B cell (primary cell): Measurements from ENCODE around the gene STIM1. TPM values are rescaled to one million over a fixed set of nuclear protein-coding genes. Genes with fewer than 3 reads are reported as not detected.

Experiments used
- ATAC-seq: fragments of 200-7000 bp; cut with Tn5 transposase; one replicate; pipeline ENCODE4 v1.10.0; 2021; ENCODE audit warnings: low read depth, mild to moderate bottlenecking, moderate number of reproducible peaks, moderate library complexity
- CTCF ChIA-PET: fragments of 350-600 bp; sonication (Branson Sonifier 250); formaldehyde crosslinking; loops from one replicate; lab custom pipeline; 2021; ENCODE audit warnings: antibody characterized with exemption, inconsistent platforms; lab: Charles Lee
- POLR2A ChIA-PET: fragments of 350-600 bp; sonication (Branson Sonifier 250); formaldehyde crosslinking; loops from one replicate; lab custom pipeline; 2021; ENCODE audit warnings: antibody characterized with exemption; lab: Charles Lee
- DNase-seq: peaks from one replicate; pipeline ENCODE4 v3.0.0; 2013
- H2AFZ ChIP-seq: 2 replicates; pipeline ENCODE4 v1.6.1; 2012; ENCODE audit warnings: mild to moderate bottlenecking, low read depth, low read length; ENCODE audit not compliant: insufficient read depth, poor library complexity, severe bottlenecking
- H3K27ac ChIP-seq, 2 donors: 1 replicate in 1 of 2; 2 replicates in 1 of 2; pipeline ENCODE4 v1.5.1; 2012 to 2013; ENCODE audit warnings: low read length in 2 of 2, mild to moderate bottlenecking in 2 of 2, moderate library complexity in 1 of 2
- H3K27me3 ChIP-seq, 4 experiments: fragments of 200-600 bp in 1 of 4; sonication (generic) in 1 of 4; replicated peaks in 1 of 4; 1 replicate in 2 of 4; 2 replicates in 2 of 4; pipeline versions ENCODE4 v1.6.1 to v1.7.0; 2013 to 2016; ENCODE audit warnings: low read length in 3 of 4, mild to moderate bottlenecking in 2 of 4, mixed read lengths in 1 of 4, moderate library complexity in 1 of 4; ENCODE audit not compliant: insufficient read depth in 4 of 4, control insufficient read depth in 3 of 4; ENCODE audit errors: control extremely low read depth in 1 of 4
- H3K36me3 ChIP-seq, 2 experiments: replicated peaks in 1 of 2; 1 replicate in 1 of 2; 2 replicates in 1 of 2; pipeline versions ENCODE4 v1.6.1 to v1.7.1; 2013; ENCODE audit warnings: low read length in 1 of 2; ENCODE audit not compliant: insufficient read depth in 2 of 2, control insufficient read depth in 1 of 2; ENCODE audit errors: control extremely low read depth in 1 of 2, extremely low read depth in 1 of 2
- H3K4me1 ChIP-seq, 2 donors: fragments of 200-600 bp in 1 of 2; sonication (generic) in 1 of 2; 1 replicate in 1 of 2; 2 replicates in 1 of 2; pipeline versions ENCODE4 v1.5.1 to v1.6.1; 2013 to 2017; ENCODE audit warnings: low read length in 2 of 2; ENCODE audit not compliant: control insufficient read depth in 2 of 2, insufficient read depth in 2 of 2
- H3K4me2 ChIP-seq: replicated peaks from 2 replicates; pipeline ENCODE3; 2012; ENCODE audit warnings: mild to moderate bottlenecking, low read depth, low read length; ENCODE audit not compliant: poor library complexity, severe bottlenecking
- H3K4me3 ChIP-seq, 5 experiments: fragments of 200-600 bp in 1 of 5; sonication (generic) in 1 of 5; 1 replicate in 3 of 5; 2 replicates in 2 of 5; pipeline versions ENCODE4 v1.5.1 to v1.7.0; 2011 to 2016; ENCODE audit warnings: low read length in 4 of 5, mild to moderate bottlenecking in 4 of 5, low read depth in 2 of 5, control low read depth in 1 of 5, moderate library complexity in 1 of 5; ENCODE audit not compliant: insufficient read depth in 1 of 5; ENCODE audit errors: control extremely low read depth in 1 of 5, extremely low read depth in 1 of 5
- H3K79me2 ChIP-seq: fragments of 200-600 bp; sonication (generic); one replicate; pipeline ENCODE4 v1.6.0; 2016; ENCODE audit warnings: low read length; ENCODE audit not compliant: control insufficient read depth, insufficient read depth
- H3K9ac ChIP-seq: fragments of 200-600 bp; sonication (generic); 2 replicates; pipeline ENCODE4 v1.6.1; 2017; ENCODE audit warnings: mild to moderate bottlenecking, low read length, moderate library complexity
- H3K9me3 ChIP-seq, 3 donors: one replicate each; pipeline versions ENCODE4 v1.6.1 to v1.7.1; 2013; ENCODE audit warnings: low read length in 2 of 3; ENCODE audit not compliant: control insufficient read depth in 2 of 3, insufficient read depth in 1 of 3; ENCODE audit errors: control extremely low read depth in 1 of 3
- H4K20me1 ChIP-seq: 2 replicates; pipeline ENCODE4 v1.6.0; 2012; ENCODE audit warnings: mild to moderate bottlenecking, low read length; ENCODE audit not compliant: insufficient read depth, control insufficient read depth, poor library complexity, severe bottlenecking
- H3K27ac Mint-ChIP-seq: one replicate; pipeline ENCODE4 v1.8.0; 2021; ENCODE audit warnings: mixed read lengths
- H3K27me3 Mint-ChIP-seq: one replicate; pipeline ENCODE4 v1.8.0; 2021; ENCODE audit warnings: mixed read lengths
- H3K4me1 Mint-ChIP-seq: one replicate; pipeline ENCODE4 v1.8.0; 2021; ENCODE audit warnings: mixed read lengths
- H3K4me3 Mint-ChIP-seq: one replicate; pipeline ENCODE4 v1.8.0; 2021; ENCODE audit warnings: mixed read lengths
- H3K9me3 Mint-ChIP-seq: one replicate; pipeline ENCODE4 v1.8.0; 2022; ENCODE audit warnings: mixed read lengths; ENCODE audit not compliant: insufficient read depth
- CTCF ChIP-seq: fragments of 200-600 bp; IDR thresholded peaks from one replicate; pipeline ENCODE4 v1.8.0; 2022; ENCODE audit warnings: antibody characterized with exemption, mild to moderate bottlenecking
- EZH2 ChIP-seq: IDR thresholded peaks from 2 replicates; pipeline ENCODE4 v1.6.1; 2012; ENCODE audit warnings: borderline replicate concordance, low read depth, mild to moderate bottlenecking, moderate library complexity, low read length; ENCODE audit not compliant: insufficient read depth, poor library complexity, severe bottlenecking
- WGBS: methylation state at CpG from one replicate; pipeline ENCODE4 v1.1.5; 2013; ENCODE audit warnings: missing lambda C conversion rate; ENCODE audit not compliant: insufficient coverage; 5-methylcytosine and 5-hydroxymethylcytosine counted together
- intact Hi-C: fragments of 100-400 bp; cut with micrococcal nuclease; formaldehyde crosslinking; loops from one replicate; pipeline ENCODE4 v1.10.0; 2022
- polyA plus RNA-seq: library from polyadenylated mRNA; depleted of rRNA; stranded (reverse); fragments of >200 nt; gene quantifications from 2 replicates; pipeline ENCODE4 v1.2.3, GENCODE V29; 2012
- total RNA-seq, 2 donors: library from RNA; stranded (reverse); fragments of 120-200 nt in 1 of 2; gene quantifications; 1 replicate in 1 of 2; 2 replicates in 1 of 2; pipeline versions ENCODE4 v1.2.3 to v1.2.4, GENCODE V29; 2013 to 2022

STIM1 gene
- total and polyA plus RNA-seq, 2 donors (not counting 1 experiment from before 2014, with no cell fraction given) = 59.4 to 76.7 TPM

GRCh38 chr11:3808861-3809623 lies 46.4 kb upstream of the STIM1 start:
- H3K4me2 ChIP-seq = peak overlapping the region; percentile 98
- 40% methylated on average over 2 of the region's 5 CpGs for WGBS
- Mint-ChIP-seq H3K27me3 (no peaks in the 10 kb centered on the region), H3K4me1 (peaks cover 11% of the 10 kb centered on the region), H3K9me3 (no peaks in the 10 kb centered on the region), H3K4me3 (peak overlapping the region; percentile 98), H3K27ac (peak overlapping the region; percentile 74)
- ChIA-PET CTCF (interaction anchor here (0.6 to 8.7 kb wide), 34 partner anchors 9 to 264 kb away, joined by 3 to 85 read pairs (median 4); partner anchors contain the start of genes NUP98, RHOG and STIM1), POLR2A (interaction anchor here (0.6 to 2.6 kb wide), 4 partner anchors 11 to 263 kb away, joined by 3 to 19 read pairs (median 3); partner anchors contain the start of gene RHOG)
- H4K20me1 ChIP-seq = no peaks in the 10 kb centered on the region
- DNase-seq (peak; percentile 74), ATAC-seq (peak; percentile 75)
- peak overlapping the region; percentile 97 for H2AFZ ChIP-seq
- H3K27ac ChIP-seq = peak overlapping the region in 1 of 2 donors; percentile 59
- H3K27me3 ChIP-seq = no peaks in the 10 kb centered on the region
- intact Hi-C loops = loop anchor here (1.0 to 5.0 kb wide), 4 partner anchors 12 to 47 kb away; partner anchors contain the start of gene NUP98
- no peaks in the 10 kb centered on the region for H3K9me3 ChIP-seq
- H3K36me3 ChIP-seq = no peaks in the 10 kb centered on the region
- TF ChIP-seq CTCF (peak; percentile 71), EZH2 (no peak)
- H3K4me3 ChIP-seq = peak overlapping the region; percentile 91 to 99 (median 96)
- peak overlapping the region; percentile 90 for H3K9ac ChIP-seq
- H3K4me1 ChIP-seq = peaks cover 6 to 17% of the 10 kb centered on the region in 2 donors
- peaks cover 9% of the 10 kb centered on the region for H3K79me2 ChIP-seq

- Histone ChIP-seq H3K9ac (no peak overlapping the region), H2AFZ (no peak overlapping the region), H3K27me3 (no peaks in the 10 kb centered on the region), H4K20me1 (no peaks in the 10 kb centered on the region), H3K36me3 (no peaks in the 10 kb centered on the region), H3K4me2 (no peak overlapping the region), H3K27ac (no peak overlapping the region), H3K9me3 (no peaks in the 10 kb centered on the region), H3K79me2 (peaks cover 9% of the 10 kb centered on the region), H3K4me3 (no peak overlapping the region), H3K4me1 (peaks cover 6 to 17% of the 10 kb centered on the region in 2 donors)
- Mint-ChIP-seq H3K27ac (no peak overlapping the region), H3K9me3 (no peaks in the 10 kb centered on the region), H3K4me1 (peaks cover 11% of the 10 kb centered on the region), H3K4me3 (no peak overlapping the region), H3K27me3 (no peaks in the 10 kb centered on the region)
- WGBS = 100% methylated on average over 1 of the region's 1 CpG
- ChIA-PET POLR2A (interaction anchor here (1.0 to 2.6 kb wide), 2 partner anchors 31 to 263 kb away, joined by 3 to 19 read pairs; partner anchors contain the start of gene RHOG), CTCF (interaction anchor here (0.9 to 8.7 kb wide), 20 partner anchors 8 to 264 kb away, joined by 3 to 85 read pairs (median 4); partner anchors contain the start of genes NUP98, RHOG and STIM1)
- DNase-seq (no peak), ATAC-seq (no peak)
- intact Hi-C loops = loop anchor here (2.0 to 5.0 kb wide), 2 partner anchors 25 to 47 kb away; no protein-coding TSS in a partner anchor
- TF ChIP-seq CTCF = no peak
- no peak for TF ChIP-seq EZH2
These were observed 45.9 kb upstream of the STIM1 start for GRCh38 chr11:3809624-3809928.
